HCT116 (cell line): ENCODE data around the gene KCTD17. TPM values are rescaled to one million over a fixed set of nuclear protein-coding genes. Genes with fewer than 3 reads are reported as not detected.
"Not testable (repeated sequence)": the region's sequence is repeated elsewhere in the genome, so short reads cannot be mapped to it uniquely, and the experiment has no call there.

Experiments
- ATAC-seq: fragments of 200-7000 bp; cut with Tn5 transposase; 2 replicates; pipeline ENCODE4 v1.9.1; 2020; ENCODE audit warnings: mild to moderate bottlenecking, moderate library complexity
- BruUV-seq: library from RNA; stranded (reverse); fragments of 400-500 nt; replicated peaks from 2 replicates; lab custom pipeline; 2021; lab: Mats Ljungman, UMichigan
- CTCF ChIA-PET: fragments of 300-600 bp; sonication (Branson Sonifier 250); formaldehyde crosslinking; loops from one replicate; lab custom pipeline; 2021; ENCODE audit warnings: antibody characterized with exemption; lab: Charles Lee
- POLR2A ChIA-PET: fragments of 300-600, 350-600 bp; sonication (Branson Sonifier 250); formaldehyde crosslinking; loops from one replicate; lab custom pipeline; 2021; ENCODE audit warnings: antibody characterized with exemption; lab: Charles Lee
- RAD21 ChIA-PET, 2 experiments: fragments of 300-600 bp; sonication (Branson Sonifier 250); formaldehyde crosslinking; loops; one replicate each; lab custom pipeline; 2023; ENCODE audit warnings: low total read pairs in 2 of 2; ENCODE audit not compliant: uncharacterized antibody in 2 of 2, unreplicated experiment in 2 of 2, low non-redundant PET in 1 of 2; lab: Charles Lee
- DNase-seq: peaks from one replicate; pipeline ENCODE4 v3.0.0-alpha.2; 2010; ENCODE audit warnings: low read depth, low spot score
- H2AFZ ChIP-seq: fragments of 200-600 bp; shearing (Covaris generic), sonication (generic); 2 replicates; pipeline ENCODE4 v1.6.1; 2017; ENCODE audit warnings: low read depth, mixed run types, mixed read lengths, antibody characterized with exemption, low read length; ENCODE audit not compliant: poor library complexity, severe bottlenecking
- H3K27ac ChIP-seq: 2 replicates; pipeline ENCODE4 v1.5.1; 2012; ENCODE audit warnings: low read depth, low read length
- H3K27me3 ChIP-seq: fragments of 200-600 bp; sonication (generic); 2 replicates; pipeline ENCODE4 v1.6.1; 2016; ENCODE audit warnings: mixed run types, low read length, mixed read lengths; ENCODE audit not compliant: insufficient read depth
- H3K36me3 ChIP-seq, 2 experiments: fragments of 200-500 bp in 1 of 2; fragments of 200-600 bp in 1 of 2; sonication (Bioruptor generic) in 1 of 2; sonication (generic) in 1 of 2; 2 replicates each; pipeline versions ENCODE4 v1.5.1 to v1.6.1; 2014 to 2016; ENCODE audit warnings: low read length in 2 of 2, inconsistent platforms in 1 of 2, mixed read lengths in 1 of 2, mixed run types in 1 of 2; ENCODE audit not compliant: insufficient read depth in 2 of 2, control insufficient read depth in 1 of 2
- H3K4me1 ChIP-seq, 2 experiments: fragments of 200-600 bp in 1 of 2; sonication (generic) in 1 of 2; 2 replicates each; pipeline versions ENCODE4 v1.5.1 to v1.6.1; 2012 to 2017; ENCODE audit warnings: low read length in 2 of 2, inconsistent platforms in 1 of 2, mild to moderate bottlenecking in 1 of 2, mixed read lengths in 1 of 2, mixed run types in 1 of 2, moderate library complexity in 1 of 2; ENCODE audit not compliant: insufficient read depth in 2 of 2, control insufficient read depth in 1 of 2
- H3K4me2 ChIP-seq: fragments of 200-600 bp; sonication (generic); 2 replicates; pipeline ENCODE4 v1.6.1; 2017; ENCODE audit warnings: mixed run types, low read length, mixed read lengths
- H3K4me3 ChIP-seq, 2 experiments: fragments of 200-600 bp in 1 of 2; sonication (generic) in 1 of 2; replicated peaks in 1 of 2; 2 replicates each; pipeline ENCODE4 v1.5.1; 2011 to 2016; ENCODE audit warnings: low read length in 2 of 2, control low read depth in 1 of 2, low read depth in 1 of 2, mild to moderate bottlenecking in 1 of 2, mixed read lengths in 1 of 2, mixed run types in 1 of 2
- H3K79me2 ChIP-seq: fragments of 200-600 bp; sonication (generic); 2 replicates; pipeline ENCODE4 v1.6.1; 2017; ENCODE audit warnings: mild to moderate bottlenecking, mixed run types, low read length, moderate library complexity, mixed read lengths; ENCODE audit not compliant: insufficient read depth
- H3K9ac ChIP-seq: fragments of 200-600 bp; sonication (generic); 2 replicates; pipeline ENCODE4 v1.6.1; 2016; ENCODE audit warnings: low read length, mixed read lengths
- H3K9me2 ChIP-seq: fragments of 200-600 bp; sonication (generic), shearing (Covaris generic); 2 replicates; pipeline ENCODE4 v1.6.1; 2017; ENCODE audit warnings: mixed run types, mild to moderate bottlenecking, moderate library complexity; ENCODE audit not compliant: insufficient read depth
- H3K9me3 ChIP-seq, 2 experiments: fragments of 200-500 bp in 1 of 2; fragments of 200-600 bp in 1 of 2; sonication (Bioruptor generic) in 1 of 2; sonication (generic) in 1 of 2; 2 replicates each; pipeline ENCODE4 v1.6.1; 2014 to 2017; ENCODE audit warnings: low read length in 2 of 2, mixed read lengths in 2 of 2, inconsistent platforms in 1 of 2, low read depth in 1 of 2, mild to moderate bottlenecking in 1 of 2, mixed run types in 1 of 2, moderate library complexity in 1 of 2; ENCODE audit not compliant: control insufficient read depth in 1 of 2, insufficient read depth in 1 of 2
- H4K20me1 ChIP-seq: fragments of 200-600 bp; sonication (generic), shearing (Covaris generic); 2 replicates; pipeline ENCODE4 v1.6.1; 2017; ENCODE audit warnings: mixed run types, mild to moderate bottlenecking, moderate library complexity; ENCODE audit not compliant: insufficient read depth
- CEBPB ChIP-seq: IDR thresholded peaks from 2 replicates; pipeline ENCODE4 v1.6.1; 2012; ENCODE audit warnings: low read depth
- EGR1 ChIP-seq: IDR thresholded peaks from 2 replicates; pipeline ENCODE4 v1.6.1; 2012; ENCODE audit warnings: low read depth
- ELF1 ChIP-seq: IDR thresholded peaks from 2 replicates; pipeline ENCODE4 v1.6.1; 2012; ENCODE audit warnings: low read depth, borderline replicate concordance
- EZH2phosphoT487 ChIP-seq: fragments of 200-600 bp; IDR thresholded peaks from 2 replicates; pipeline ENCODE4 v1.6.1; 2018; ENCODE audit warnings: antibody characterized with exemption, borderline replicate concordance
- JUND ChIP-seq: IDR thresholded peaks from 2 replicates; pipeline ENCODE4 v1.6.1; 2012
- POLR2A ChIP-seq: IDR thresholded peaks from 2 replicates; pipeline ENCODE4 v1.7.0; 2011; ENCODE audit warnings: borderline replicate concordance; ENCODE audit not compliant: insufficient read depth, insufficient read length; ENCODE audit errors: extremely low read depth
- SRF ChIP-seq: IDR thresholded peaks from 2 replicates; pipeline ENCODE4 v1.6.1; 2012; ENCODE audit warnings: low read depth
- TCF7L2 ChIP-seq: IDR thresholded peaks from 2 replicates; pipeline ENCODE4 v1.7.0; 2011; ENCODE audit warnings: borderline replicate concordance, inconsistent platforms; ENCODE audit not compliant: insufficient read depth, insufficient read length; ENCODE audit errors: extremely low read depth
- YY1 ChIP-seq: IDR thresholded peaks from 2 replicates; pipeline ENCODE4 v1.6.1; 2011; ENCODE audit warnings: low read length, low read depth, moderate library complexity, mild to moderate bottlenecking; ENCODE audit not compliant: insufficient replicate concordance; ENCODE audit errors: extremely low read depth
- intact Hi-C: fragments of 100-400 bp; cut with micrococcal nuclease; formaldehyde crosslinking; loops from 2 replicates; pipeline ENCODE4 v1.10.0; 2022
- total RNA-seq: library from RNA; stranded (reverse); gene quantifications from one replicate; pipeline ENCODE4 v1.2.1, GENCODE V29; 2021; ENCODE audit not compliant: unreplicated experiment
- TF ChIP-seq, protein P1 (sequence below): IDR thresholded peaks from 2 replicates; pipeline ENCODE4 v1.6.1; 2011; ENCODE audit warnings: mild to moderate bottlenecking, low read length, moderate library complexity; ENCODE audit not compliant: insufficient replicate concordance; ENCODE audit errors: extremely low read depth

Gene KCTD17
- total RNA-seq, 1 experiment from 2014 or later: 23.4 TPM

DNA sequence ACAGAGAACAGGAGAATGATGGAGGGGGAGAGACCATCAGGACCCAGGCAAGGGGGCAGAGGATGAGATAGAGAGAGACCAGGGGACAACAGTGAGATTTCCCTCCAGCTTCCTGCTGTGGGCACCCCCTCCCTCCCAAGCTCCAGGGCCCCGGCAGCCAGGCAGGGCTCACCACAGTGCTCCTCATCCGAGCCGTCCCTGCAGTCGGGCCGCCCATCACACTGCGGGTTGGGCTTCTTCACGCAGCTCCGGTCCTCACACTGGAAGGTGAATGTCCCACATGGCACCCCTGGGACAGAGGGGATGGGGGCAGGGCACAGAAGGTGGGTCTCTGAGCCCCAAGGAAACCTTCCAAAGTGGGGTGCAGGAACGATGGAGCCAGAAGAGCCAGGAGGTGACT is 19.2 kb downstream of the KCTD17 start (continued):
- no peak for TF ChIP-seq ELF1

DNA sequence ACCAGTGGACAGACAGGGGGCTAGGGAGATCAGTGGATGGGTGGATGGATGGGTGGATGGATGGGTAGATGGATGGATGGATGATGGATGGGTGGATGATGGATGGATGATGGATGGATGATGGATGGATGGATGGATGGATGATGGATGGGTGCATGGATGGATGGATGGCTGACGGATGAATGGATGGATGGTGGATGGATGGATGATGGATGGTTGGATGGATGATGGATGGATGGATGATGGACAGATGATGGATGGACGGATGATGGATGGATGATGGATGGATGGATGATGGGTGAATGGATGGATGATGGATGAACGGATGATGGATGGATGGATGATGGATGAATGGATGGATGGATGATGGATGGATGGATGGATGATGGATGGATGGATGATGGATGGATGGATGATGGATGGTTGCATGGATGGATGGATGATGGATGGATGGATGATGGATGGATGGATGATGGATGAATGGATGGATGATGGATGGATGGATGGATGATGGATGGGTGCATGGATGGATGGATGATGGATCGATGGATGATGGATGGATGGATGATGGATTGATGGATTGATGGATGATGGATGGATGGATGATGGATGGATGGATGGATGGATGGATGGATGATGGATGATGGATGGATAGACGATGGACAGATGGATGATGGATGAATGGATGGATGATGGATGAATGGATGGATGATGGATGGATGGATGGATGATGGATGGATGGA is 20.5 kb downstream of the KCTD17 start:
- ATAC-seq, H3K4me1 ChIP-seq, POLR2A ChIA-PET, RAD21 ChIA-PET, H3K9me3 ChIP-seq, H3K4me3 ChIP-seq, H2AFZ ChIP-seq, intact Hi-C loops, H3K9me2 ChIP-seq, H4K20me1 ChIP-seq, H3K27ac ChIP-seq, H3K79me2 ChIP-seq, BruUV-seq, H3K4me2 ChIP-seq, H3K36me3 ChIP-seq, DNase-seq, H3K9ac ChIP-seq, CTCF ChIA-PET: not testable (repeated sequence)
- H3K27me3 ChIP-seq: peaks cover 15% of the 10 kb centered on the region

DNA sequence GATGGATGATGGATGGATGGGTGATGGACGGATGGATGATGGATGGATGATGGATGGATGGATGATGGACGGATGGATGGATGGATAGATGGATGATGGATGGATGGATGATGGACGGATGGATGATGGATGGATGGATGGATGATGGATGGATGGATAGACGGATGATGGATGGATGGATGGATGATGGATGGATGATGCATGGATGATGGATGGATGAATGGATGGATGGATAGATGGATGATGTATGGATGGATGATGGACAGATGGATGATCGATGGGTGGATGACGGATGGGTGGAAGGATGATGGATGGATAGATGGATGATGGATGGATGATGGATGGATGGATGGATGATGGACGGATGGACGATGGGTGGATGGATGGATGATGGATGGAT is 21.1 kb downstream of the KCTD17 start:
- CTCF ChIA-PET: no interaction called here

More for the DNA sequence above, 21.1 kb downstream of the KCTD17 start:
- Histone ChIP-seq H4K20me1 (no peaks in the 10 kb centered on the region), H3K4me2 (no peak overlapping the region), H3K4me3 (no peak overlapping the region), H3K79me2 (no peaks in the 10 kb centered on the region), H3K27me3 (peaks cover 18% of the 10 kb centered on the region), H3K36me3 (no peaks in the 10 kb centered on the region), H3K27ac (no peak overlapping the region), H3K4me1 (no peaks in the 10 kb centered on the region), H3K9me3 (no peaks in the 10 kb centered on the region; a peak in 1 of 4 replicates), H2AFZ (no peak overlapping the region), H3K9me2 (no peaks in the 10 kb centered on the region), H3K9ac (no peak overlapping the region)
- DNase-seq (no peak), ATAC-seq (no peak)
- POLR2A ChIA-PET: no interaction called here
- intact Hi-C loops: no loop called here
- RAD21 ChIA-PET: no interaction called here
- BruUV-seq: no TSS peak
- TF ChIP-seq ELF1 (no peak), POLR2A (no peak), TCF7L2 (no peak), CEBPB (no peak), EZH2phosphoT487 (no peak), EGR1 (no peak), YY1 (no peak), JUND (no peak), SRF (no peak)
- TF ChIP-seq, protein P1, sequence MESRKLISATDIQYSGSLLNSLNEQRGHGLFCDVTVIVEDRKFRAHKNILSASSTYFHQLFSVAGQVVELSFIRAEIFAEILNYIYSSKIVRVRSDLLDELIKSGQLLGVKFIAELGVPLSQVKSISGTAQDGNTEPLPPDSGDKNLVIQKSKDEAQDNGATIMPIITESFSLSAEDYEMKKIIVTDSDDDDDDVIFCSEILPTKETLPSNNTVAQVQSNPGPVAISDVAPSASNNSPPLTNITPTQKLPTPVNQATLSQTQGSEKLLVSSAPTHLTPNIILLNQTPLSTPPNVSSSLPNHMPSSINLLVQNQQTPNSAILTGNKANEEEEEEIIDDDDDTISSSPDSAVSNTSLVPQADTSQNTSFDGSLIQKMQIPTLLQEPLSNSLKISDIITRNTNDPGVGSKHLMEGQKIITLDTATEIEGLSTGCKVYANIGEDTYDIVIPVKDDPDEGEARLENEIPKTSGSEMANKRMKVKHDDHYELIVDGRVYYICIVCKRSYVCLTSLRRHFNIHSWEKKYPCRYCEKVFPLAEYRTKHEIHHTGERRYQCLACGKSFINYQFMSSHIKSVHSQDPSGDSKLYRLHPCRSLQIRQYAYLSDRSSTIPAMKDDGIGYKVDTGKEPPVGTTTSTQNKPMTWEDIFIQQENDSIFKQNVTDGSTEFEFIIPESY: no peak
